Endothelial cell of umbilical vein (primary cell): ENCODE data around the gene DCAF11. TPM values are rescaled to one million over a fixed set of nuclear protein-coding genes. Genes with fewer than 3 reads are reported as not detected.
A peak's percentile ranks its signal among the peaks of the same experiment; 100 is the strongest.

Experiments used
- BruUV-seq: library from RNA; stranded (reverse); fragments of 400-500 nt; replicated peaks from 2 replicates; lab custom pipeline; 2021; lab: Mats Ljungman, UMichigan
- CTCF ChIA-PET: fragments of 300-600, 350-600 bp; sonication (Branson Sonifier 250); formaldehyde crosslinking; loops from one replicate; lab custom pipeline; 2021; ENCODE audit warnings: antibody characterized with exemption, inconsistent platforms; lab: Charles Lee
- POLR2A ChIA-PET: fragments of 300-600, 350-600 bp; sonication (Branson Sonifier 250); formaldehyde crosslinking; loops from one replicate; lab custom pipeline; 2021; ENCODE audit warnings: antibody characterized with exemption, inconsistent platforms; lab: Charles Lee
- DNase-seq: peaks from one replicate; pipeline ENCODE4 v3.0.0-alpha.2; 2011; ENCODE audit warnings: low read depth, low spot score
- FAIRE-seq: peaks from 2 replicates; lab custom pipeline; 2011; peaks lifted over from hg19 to GRCh38; lab: Jason Lieb, UNC
- H2AFZ ChIP-seq: 2 replicates; pipeline ENCODE4 v1.6.0; 2012; ENCODE audit warnings: low read depth, low read length, control low read depth, inconsistent platforms
- H3K27ac ChIP-seq: 2 replicates; pipeline ENCODE4 v1.5.1; 2011; ENCODE audit warnings: low read depth, mild to moderate bottlenecking, control low read depth, low read length, moderate library complexity; ENCODE audit not compliant: insufficient read depth
- H3K27me3 ChIP-seq, 2 experiments: 2 replicates each; pipeline versions ENCODE4 v1.6.0 to v1.6.1; 2011; ENCODE audit warnings: low read length in 2 of 2, mixed read lengths in 1 of 2; ENCODE audit not compliant: control insufficient read depth in 2 of 2, insufficient read depth in 2 of 2
- H3K36me3 ChIP-seq, 2 experiments: 2 replicates in 1 of 2; 3 replicates in 1 of 2; pipeline ENCODE4 v1.5.1; 2011; ENCODE audit warnings: low read length in 2 of 2, mild to moderate bottlenecking in 1 of 2, moderate library complexity in 1 of 2; ENCODE audit not compliant: control insufficient read depth in 2 of 2, insufficient read depth in 2 of 2; ENCODE audit errors: extremely low read depth in 1 of 2
- H3K4me1 ChIP-seq: 3 replicates; pipeline ENCODE4 v1.5.1; 2011; ENCODE audit warnings: mild to moderate bottlenecking, low read length; ENCODE audit not compliant: control insufficient read depth, insufficient read depth; ENCODE audit errors: extremely low read depth
- H3K4me2 ChIP-seq: 2 replicates; pipeline ENCODE4 v1.6.1; 2011; ENCODE audit warnings: low read length, control low read depth, mixed read lengths; ENCODE audit not compliant: insufficient read depth
- H3K4me3 ChIP-seq, 3 experiments: fragments of 200-600 bp in 1 of 3; sonication (generic), shearing (Covaris generic) in 1 of 3; replicated peaks in 1 of 3; 2 replicates each; pipeline ENCODE4 v1.5.1; 2011 to 2016; ENCODE audit warnings: control low read depth in 3 of 3, low read length in 3 of 3, mild to moderate bottlenecking in 2 of 3, inconsistent platforms in 1 of 3, low read depth in 1 of 3, moderate library complexity in 1 of 3; ENCODE audit not compliant: insufficient read depth in 1 of 3
- H3K79me2 ChIP-seq: 2 replicates; pipeline ENCODE4 v1.6.0; 2012; ENCODE audit warnings: low read length, inconsistent platforms; ENCODE audit not compliant: control insufficient read depth, insufficient read depth
- H3K9ac ChIP-seq: replicated peaks from 2 replicates; pipeline ENCODE3; 2011; ENCODE audit warnings: low read length, control low read depth; ENCODE audit not compliant: insufficient read depth; ENCODE audit errors: extremely low read depth
- H3K9me1 ChIP-seq: replicated peaks from 3 replicates; pipeline ENCODE4 v1.6.0; 2011; ENCODE audit warnings: mild to moderate bottlenecking, low read length; ENCODE audit not compliant: control insufficient read depth, insufficient read depth; ENCODE audit errors: extremely low read depth
- H3K9me3 ChIP-seq: replicated peaks from 2 replicates; pipeline ENCODE4 v1.5.1; 2012; ENCODE audit warnings: low read length, inconsistent platforms; ENCODE audit not compliant: control insufficient read depth, insufficient read depth
- H4K20me1 ChIP-seq: replicated peaks from 2 replicates; pipeline ENCODE3; 2011; ENCODE audit warnings: mild to moderate bottlenecking, low read length; ENCODE audit not compliant: control insufficient read depth, insufficient read depth; ENCODE audit errors: extremely low read depth
- EZH2 ChIP-seq: IDR thresholded peaks from 2 replicates; pipeline ENCODE4 v1.6.1; 2012; ENCODE audit warnings: borderline replicate concordance, low read depth, mild to moderate bottlenecking, moderate library complexity, low read length, inconsistent platforms; ENCODE audit not compliant: severe bottlenecking
- FOS ChIP-seq: IDR thresholded peaks from 2 replicates; pipeline ENCODE4 v1.6.1; 2011; ENCODE audit warnings: mild to moderate bottlenecking, low read length, moderate library complexity, borderline replicate concordance; ENCODE audit not compliant: insufficient read depth
- GATA2 ChIP-seq: IDR thresholded peaks from 2 replicates; pipeline ENCODE4 v1.7.0; 2011; ENCODE audit warnings: low read depth, mild to moderate bottlenecking, moderate library complexity, mixed read lengths, low read length; ENCODE audit not compliant: insufficient read length, insufficient read depth
- JUN ChIP-seq: IDR thresholded peaks from 2 replicates; pipeline ENCODE4 v1.6.1; 2011; ENCODE audit warnings: borderline replicate concordance, low read depth; ENCODE audit not compliant: insufficient read length, insufficient read depth
- MYC ChIP-seq: IDR thresholded peaks from one replicate; pipeline ENCODE4 v1.6.1; 2011; ENCODE audit warnings: mild to moderate bottlenecking, low read depth, low read length
- POLR2A ChIP-seq: IDR thresholded peaks from 2 replicates; pipeline ENCODE4 v1.6.1; 2012; ENCODE audit warnings: low read depth, mild to moderate bottlenecking, control low read depth, low read length
- POLR2AphosphoS5 ChIP-seq: IDR thresholded peaks from 2 replicates; pipeline ENCODE4 v1.6.1; 2012; ENCODE audit warnings: low read depth, mild to moderate bottlenecking, control low read depth, low read length, moderate library complexity; ENCODE audit not compliant: insufficient read depth
- dilution Hi-C: fragments of 300-500 bp; cut with MboI; formaldehyde crosslinking; loops from one replicate; pipeline ENCODE4 v1.15.0; 2019; ENCODE audit warnings: low sequenced_read_pairs; ENCODE audit not compliant: extremely low pct_ligation_motif_present
- intact Hi-C: fragments of 100-400 bp; cut with micrococcal nuclease; formaldehyde crosslinking; loops from one replicate; pipeline ENCODE4 v1.10.0; 2022
- polyA plus RNA-seq, 4 experiments: library from polyadenylated mRNA; depleted of rRNA in 3 of 4; stranded (reverse) in 3 of 4; unstranded in 1 of 4; fragments of >200 nt; gene quantifications; 2 replicates each; pipeline versions ENCODE4 v1.2.1 to v1.2.3, GENCODE V29; 2011 to 2012; ENCODE audit warnings: missing spikeins in 1 of 4
- total RNA-seq: library from RNA; stranded (reverse); gene quantifications from 2 replicates; pipeline ENCODE4 v1.2.3, GENCODE V29; 2021
- TF ChIP-seq, protein P1 (sequence below), 2 donors: IDR thresholded peaks; 1 replicate in 1 of 2; 2 replicates in 1 of 2; pipeline ENCODE4 v1.5.1; 2011; ENCODE audit warnings: low read length in 2 of 2, mild to moderate bottlenecking in 2 of 2, moderate library complexity in 2 of 2, control low read depth in 1 of 2, inconsistent platforms in 1 of 2, low read depth in 1 of 2; ENCODE audit not compliant: insufficient read depth in 1 of 2; ENCODE audit errors: extremely low read depth in 1 of 2
- TF ChIP-seq, protein P2 (sequence below): IDR thresholded peaks from 2 replicates; pipeline ENCODE4 v1.6.1; 2011; ENCODE audit not compliant: insufficient read depth, insufficient read length

The DCAF11 gene
- total and polyA plus RNA-seq, 2 donors (not counting 3 experiments of a cell fraction or from before 2014, with no cell fraction given), result 37.3 to 38.5 TPM

DNA sequence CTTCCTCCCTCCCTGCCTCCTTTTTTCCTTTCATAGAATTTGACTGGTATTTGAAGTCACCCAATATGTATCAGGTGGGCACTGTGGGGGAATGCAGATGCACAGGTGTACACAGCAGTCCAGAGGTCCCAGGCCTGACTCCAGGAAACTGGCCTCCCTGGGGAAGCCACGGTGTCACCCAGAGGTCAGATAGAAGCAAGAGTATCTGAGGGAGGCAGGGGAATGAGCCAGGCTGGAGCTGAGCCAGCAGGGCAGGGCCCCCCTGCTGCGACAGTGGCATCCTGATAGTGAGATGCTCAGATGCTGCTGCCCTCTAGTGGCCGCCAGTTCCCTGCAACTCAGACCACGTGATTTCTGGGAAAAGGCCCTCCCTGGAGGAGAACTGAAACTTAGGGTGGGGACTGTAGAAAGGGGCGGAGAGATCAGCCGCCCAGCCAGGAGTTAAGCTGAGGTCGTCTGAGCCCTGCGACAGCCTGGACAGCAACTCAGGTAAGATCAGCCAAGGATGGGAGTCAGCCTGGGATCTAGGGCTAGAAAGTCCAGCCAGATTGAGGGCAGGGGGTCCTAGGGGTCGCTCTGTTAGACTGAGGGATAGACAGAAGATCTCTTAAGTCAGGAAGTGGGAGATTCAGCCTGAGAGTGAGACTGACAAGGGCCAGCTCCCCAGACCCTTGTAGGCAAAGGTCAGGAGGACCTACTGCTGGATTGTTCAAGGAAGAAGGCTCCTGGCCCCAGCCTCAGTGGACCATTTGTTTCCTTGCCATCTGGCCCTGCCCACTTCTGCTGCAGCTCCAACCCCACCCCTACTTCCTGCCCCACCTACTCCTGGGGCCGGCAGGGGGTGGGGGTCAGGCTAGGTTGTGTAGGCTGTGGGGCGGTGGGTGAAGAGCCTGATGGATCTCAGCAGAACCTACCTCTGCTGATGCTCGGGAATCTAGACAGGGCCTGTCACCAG lies 46.5 kb downstream of the DCAF11 start, which contains the start of gene IRF9:
IRF9 (plus strand) TSS at position 416 of the 955 bp plus-strand sequence. CDS start 880 bp downstream, outside the sequence.
- intact Hi-C loops, result loop anchor here (1.0 to 2.0 kb wide), 10 partner anchors 14 to 146 kb away; partner anchors contain the start of genes CHMP4A, DCAF11, EMC9 and IPO4
- Histone ChIP-seq H2AFZ (peak within 1 kb of the TSS; percentile 65), H3K9ac (peak within 1 kb of the TSS; percentile 78), H3K4me3 (peak within 1 kb of the TSS; percentile 37 to 79 (median 67)), H4K20me1 (no peaks in the 10 kb centered on the region), H3K9me1 (no peaks in the 10 kb centered on the region), H3K27ac (peak within 1 kb of the TSS; percentile 78), H3K9me3 (no peaks in the 10 kb centered on the region), H3K79me2 (peaks cover 9% of the 10 kb centered on the region), H3K36me3 (peaks cover 26 to 57% of the 10 kb centered on the region in 2 experiments), H3K4me1 (peaks cover 16% of the 10 kb centered on the region), H3K4me2 (peak within 1 kb of the TSS; percentile 91), H3K27me3 (no peaks in the 10 kb centered on the region)
- TF ChIP-seq MYC (peak; percentile 58), POLR2AphosphoS5 (peak; percentile 68), JUN (no peak), GATA2 (no peak), EZH2 (no peak), POLR2A (peak; percentile 88), FOS (no peak)
- TF ChIP-seq, protein P1, sequence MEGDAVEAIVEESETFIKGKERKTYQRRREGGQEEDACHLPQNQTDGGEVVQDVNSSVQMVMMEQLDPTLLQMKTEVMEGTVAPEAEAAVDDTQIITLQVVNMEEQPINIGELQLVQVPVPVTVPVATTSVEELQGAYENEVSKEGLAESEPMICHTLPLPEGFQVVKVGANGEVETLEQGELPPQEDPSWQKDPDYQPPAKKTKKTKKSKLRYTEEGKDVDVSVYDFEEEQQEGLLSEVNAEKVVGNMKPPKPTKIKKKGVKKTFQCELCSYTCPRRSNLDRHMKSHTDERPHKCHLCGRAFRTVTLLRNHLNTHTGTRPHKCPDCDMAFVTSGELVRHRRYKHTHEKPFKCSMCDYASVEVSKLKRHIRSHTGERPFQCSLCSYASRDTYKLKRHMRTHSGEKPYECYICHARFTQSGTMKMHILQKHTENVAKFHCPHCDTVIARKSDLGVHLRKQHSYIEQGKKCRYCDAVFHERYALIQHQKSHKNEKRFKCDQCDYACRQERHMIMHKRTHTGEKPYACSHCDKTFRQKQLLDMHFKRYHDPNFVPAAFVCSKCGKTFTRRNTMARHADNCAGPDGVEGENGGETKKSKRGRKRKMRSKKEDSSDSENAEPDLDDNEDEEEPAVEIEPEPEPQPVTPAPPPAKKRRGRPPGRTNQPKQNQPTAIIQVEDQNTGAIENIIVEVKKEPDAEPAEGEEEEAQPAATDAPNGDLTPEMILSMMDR (IDR thresholded peaks at IDR 0.05; ENCODE audit: extremely low read depth in 1 of 2, insufficient read depth in 1 of 2, low read depth in 1 of 2, low read length in 2 of 2), result peak; percentile 95 to 97
- TF ChIP-seq, protein P2, sequence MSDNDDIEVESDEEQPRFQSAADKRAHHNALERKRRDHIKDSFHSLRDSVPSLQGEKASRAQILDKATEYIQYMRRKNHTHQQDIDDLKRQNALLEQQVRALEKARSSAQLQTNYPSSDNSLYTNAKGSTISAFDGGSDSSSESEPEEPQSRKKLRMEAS, result peak; percentile 93
- POLR2A ChIA-PET, result interaction anchor here (1.0 to 1.6 kb wide), 3 partner anchors 15 to 24 kb away, joined by 3 to 6 read pairs (median 3); partner anchors contain the start of gene EMC9
- dilution Hi-C loops, result no loop called here
- FAIRE-seq (peak; percentile 95), DNase-seq (peak; percentile 97)
- CTCF ChIA-PET, result interaction anchor here (0.5 to 3.4 kb wide), 36 partner anchors 10 to 187 kb away, joined by 3 to 63 read pairs (median 5); partner anchors contain the start of genes CARMIL3, CHMP4A, CIDEB and DCAF11
- TSS peak; percentile 41 for BruUV-seq
